Esophagus muscularis mucosa (tissue), 4 donors: Measurements from ENCODE around the gene SMOC1. TPM values are rescaled to one million over a fixed set of nuclear protein-coding genes. Genes with fewer than 3 reads are reported as not detected.

Source experiments
- DNase-seq: peaks from one replicate; pipeline ENCODE4 v3.0.0-alpha.2; 2017; ENCODE audit errors: extremely low spot score
- H3K27ac ChIP-seq, 4 donors: fragments of 200-600 bp; sonication (generic); replicated peaks in 1 of 4; 1 replicate in 3 of 4; 2 replicates in 1 of 4; pipeline ENCODE4 v1.5.1; 2016 to 2019; ENCODE audit warnings: mild to moderate bottlenecking in 1 of 4
- H3K27me3 ChIP-seq, 4 donors: fragments of 200-600 bp; sonication (generic); one replicate each; pipeline versions ENCODE4 v1.5.1 to v1.6.0; 2016 to 2019
- H3K36me3 ChIP-seq, 4 donors: fragments of 200-600 bp; sonication (generic); one replicate each; pipeline ENCODE4 v1.5.1; 2016 to 2019
- H3K4me1 ChIP-seq, 4 donors: fragments of 200-600 bp; sonication (generic); one replicate each; pipeline ENCODE4 v1.5.1; 2016 to 2019
- H3K4me3 ChIP-seq, 4 donors: fragments of 200-600 bp; sonication (generic); 1 replicate in 2 of 4; 2 replicates in 2 of 4; pipeline ENCODE4 v1.5.1; 2016 to 2019; ENCODE audit warnings: mild to moderate bottlenecking in 4 of 4, moderate library complexity in 1 of 4
- H3K9me3 ChIP-seq, 4 donors: fragments of 200-600 bp; sonication (generic); 1 replicate in 3 of 4; 2 replicates in 1 of 4; pipeline ENCODE4 v1.5.1; 2016 to 2019
- EP300 ChIP-seq: sonication (generic); formaldehyde crosslinking; IDR thresholded peaks from one replicate; pipeline ENCODE4 v1.6.1; 2017; ENCODE audit warnings: antibody characterized with exemption
- POLR2A ChIP-seq: fragments of 450-650 bp; IDR thresholded peaks from one replicate; pipeline ENCODE4 v1.6.1; 2017; ENCODE audit warnings: antibody characterized with exemption, moderate library complexity, mild to moderate bottlenecking, low read depth
- POLR2AphosphoS5 ChIP-seq, 2 donors: sonication (generic); formaldehyde crosslinking; IDR thresholded peaks; one replicate each; pipeline ENCODE4 v1.6.1; 2017; ENCODE audit warnings: antibody characterized with exemption in 2 of 2
- WGBS: methylation state at CpG from one replicate; pipeline ENCODE4 v1.1.5; 2018; 5-methylcytosine and 5-hydroxymethylcytosine counted together
- intact Hi-C: fragments of 100-400 bp; cut with DNase I; formaldehyde crosslinking; loops from one replicate; pipeline ENCODE4 v1.15.1; 2023
- total RNA-seq, 4 donors: library from RNA; depleted of rRNA; stranded (reverse); fragments of >200 nt; gene quantifications; one replicate each; pipeline versions ENCODE4 v1.1.0 to v1.2.1, GENCODE V29; 2016
- TF ChIP-seq, protein P1 (sequence below), 3 experiments: fragments of 200-600 bp in 2 of 3; fragments of 450-650 bp in 1 of 3; sonication (generic) in 2 of 3; IDR thresholded peaks; one replicate each; pipeline ENCODE4 v1.5.1; 2017 to 2019; ENCODE audit warnings: antibody characterized with exemption in 3 of 3, mild to moderate bottlenecking in 2 of 3, moderate library complexity in 1 of 3

SMOC1 gene
- total RNA-seq, 4 donors from 2014 or later = under 0.01 to 1.8 (median 0.51) TPM

DNA sequence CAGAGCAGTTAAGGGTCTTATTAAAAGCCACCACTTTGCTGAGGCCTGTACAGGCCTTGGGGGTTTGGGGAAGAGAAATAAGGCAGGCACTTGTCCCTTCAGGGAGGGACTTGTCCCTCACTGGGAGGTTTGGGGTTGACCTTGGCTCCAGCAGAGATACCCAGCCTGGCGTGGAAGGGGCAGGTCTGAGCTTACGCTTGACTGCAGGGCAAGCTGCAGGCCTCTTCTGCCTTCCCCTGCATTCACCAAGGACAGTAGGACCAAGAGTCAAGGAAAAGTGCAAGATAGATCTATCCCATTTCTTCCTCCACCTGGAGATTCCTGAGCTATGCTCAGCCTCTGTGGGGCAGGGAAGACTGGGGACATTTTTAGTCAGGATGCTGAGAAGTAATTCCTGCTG is 154.3 kb downstream of the SMOC1 start:
- no peak overlapping the region for H3K27ac ChIP-seq

DNA sequence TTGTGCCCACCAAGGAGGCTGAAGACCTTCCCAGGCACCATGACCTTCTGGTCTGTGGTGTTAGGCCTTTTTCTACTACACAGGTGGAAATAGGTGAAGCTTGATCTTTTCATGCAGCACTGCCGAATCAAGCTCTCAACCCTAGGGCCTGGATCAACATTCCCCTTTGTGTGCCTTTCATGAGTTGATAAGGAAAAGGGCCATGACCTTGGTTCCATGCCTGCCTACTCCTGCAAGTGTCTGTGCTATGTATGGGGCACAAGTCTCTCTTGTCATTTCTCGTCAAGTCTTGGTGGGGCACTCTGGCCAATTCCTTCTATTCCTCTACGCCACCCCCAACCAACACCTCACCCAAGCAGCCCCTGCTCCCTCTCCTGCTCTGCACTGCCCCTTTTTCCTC is 155.0 kb downstream of the SMOC1 start:
- intact Hi-C loops = no loop called here
- 87% methylated on average over 3 of the region's 3 CpGs for WGBS
- H3K4me1 ChIP-seq = no peaks in the 10 kb centered on the region
- no peaks in the 10 kb centered on the region for H3K36me3 ChIP-seq
- H3K27me3 ChIP-seq = no peaks in the 10 kb centered on the region
- H3K27ac ChIP-seq = no peak overlapping the region
- TF ChIP-seq POLR2AphosphoS5 (IDR thresholded peaks at IDR 0.05) (no peak), EP300 (no peak), POLR2A (no peak)
- TF ChIP-seq, protein P1, sequence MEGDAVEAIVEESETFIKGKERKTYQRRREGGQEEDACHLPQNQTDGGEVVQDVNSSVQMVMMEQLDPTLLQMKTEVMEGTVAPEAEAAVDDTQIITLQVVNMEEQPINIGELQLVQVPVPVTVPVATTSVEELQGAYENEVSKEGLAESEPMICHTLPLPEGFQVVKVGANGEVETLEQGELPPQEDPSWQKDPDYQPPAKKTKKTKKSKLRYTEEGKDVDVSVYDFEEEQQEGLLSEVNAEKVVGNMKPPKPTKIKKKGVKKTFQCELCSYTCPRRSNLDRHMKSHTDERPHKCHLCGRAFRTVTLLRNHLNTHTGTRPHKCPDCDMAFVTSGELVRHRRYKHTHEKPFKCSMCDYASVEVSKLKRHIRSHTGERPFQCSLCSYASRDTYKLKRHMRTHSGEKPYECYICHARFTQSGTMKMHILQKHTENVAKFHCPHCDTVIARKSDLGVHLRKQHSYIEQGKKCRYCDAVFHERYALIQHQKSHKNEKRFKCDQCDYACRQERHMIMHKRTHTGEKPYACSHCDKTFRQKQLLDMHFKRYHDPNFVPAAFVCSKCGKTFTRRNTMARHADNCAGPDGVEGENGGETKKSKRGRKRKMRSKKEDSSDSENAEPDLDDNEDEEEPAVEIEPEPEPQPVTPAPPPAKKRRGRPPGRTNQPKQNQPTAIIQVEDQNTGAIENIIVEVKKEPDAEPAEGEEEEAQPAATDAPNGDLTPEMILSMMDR (IDR thresholded peaks at IDR 0.05) = no peak
- no peak for DNase-seq
- no peaks in the 10 kb centered on the region for H3K9me3 ChIP-seq
- H3K4me3 ChIP-seq = no peak overlapping the region

More for the DNA sequence above, 154.3 kb downstream of the SMOC1 start:
- Histone ChIP-seq H3K4me1 (no peaks in the 10 kb centered on the region), H3K27me3 (peaks cover 0 to 5% (median 0%) of the 10 kb centered on the region in 4 donors), H3K9me3 (no peaks in the 10 kb centered on the region), H3K4me3 (no peak overlapping the region), H3K36me3 (no peaks in the 10 kb centered on the region)
- intact Hi-C loops = no loop called here
- no peak for DNase-seq
- 95% methylated on average over 2 of the region's 2 CpGs for WGBS
- no peak for TF ChIP-seq POLR2A
- no peak for TF ChIP-seq EP300
- TF ChIP-seq POLR2AphosphoS5 (IDR thresholded peaks at IDR 0.05) = no peak
- TF ChIP-seq, protein P1 (IDR thresholded peaks at IDR 0.05) = no peak

DNA sequence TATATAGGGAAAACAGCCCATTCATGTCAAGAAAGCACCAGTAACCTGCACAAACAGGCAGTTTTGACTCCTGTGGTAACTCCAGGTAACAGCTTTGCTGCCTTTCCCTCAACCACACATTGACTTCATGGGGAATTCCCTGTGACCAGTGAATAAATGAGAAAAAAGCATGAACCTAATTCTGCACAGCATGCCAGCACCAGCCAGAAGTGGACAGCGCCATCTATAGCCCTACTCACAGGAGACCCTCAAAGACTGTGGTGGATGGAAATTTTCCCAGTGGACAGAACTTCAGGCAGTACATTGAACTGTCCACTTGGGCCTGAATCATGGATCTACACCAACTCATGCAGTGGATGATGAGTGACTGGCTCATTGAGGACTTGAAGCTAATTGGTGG is 157.4 kb downstream of the SMOC1 start:
- H3K4me3 ChIP-seq = no peak overlapping the region
- intact Hi-C loops = no loop called here
- 38% methylated on average over 1 of the region's 1 CpG for WGBS
- no peaks in the 10 kb centered on the region for H3K9me3 ChIP-seq
- H3K27me3 ChIP-seq = peaks cover 0 to 5% (median 0%) of the 10 kb centered on the region in 4 donors
- H3K36me3 ChIP-seq = no peaks in the 10 kb centered on the region
- no peak for DNase-seq
- H3K27ac ChIP-seq = no peak overlapping the region
- no peaks in the 10 kb centered on the region for H3K4me1 ChIP-seq
- TF ChIP-seq, protein P1 (IDR thresholded peaks at IDR 0.05) = no peak
- no peak for TF ChIP-seq POLR2AphosphoS5 (IDR thresholded peaks at IDR 0.05)

DNA sequence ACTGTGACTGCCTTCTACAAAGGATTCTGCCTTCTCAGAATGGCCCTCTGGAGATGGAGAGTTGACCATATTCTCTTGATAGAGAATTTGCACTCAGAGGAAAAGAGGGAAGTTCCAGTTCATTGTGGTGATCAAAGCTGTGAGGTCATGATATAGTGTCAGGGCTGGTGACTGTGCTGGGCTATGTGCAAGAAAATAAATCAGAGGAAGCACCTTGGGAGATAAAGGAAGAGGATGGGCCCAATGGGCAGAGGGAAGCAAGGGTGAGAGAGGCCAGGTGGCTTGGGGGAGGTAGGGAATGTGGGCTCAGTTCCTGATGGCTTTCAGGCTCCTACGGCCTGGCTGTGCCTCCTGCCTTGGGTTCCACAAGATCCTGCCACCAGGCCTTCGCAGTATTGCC is 163.8 kb downstream of the SMOC1 start:
- H3K9me3 ChIP-seq = no peaks in the 10 kb centered on the region
- no peak for DNase-seq
- H3K4me1 ChIP-seq = no peaks in the 10 kb centered on the region
- no peak overlapping the region for H3K27ac ChIP-seq
- H3K4me3 ChIP-seq = no peak overlapping the region
- H3K27me3 ChIP-seq = peaks cover 0 to 19% (median 0%) of the 10 kb centered on the region in 4 donors
- no peaks in the 10 kb centered on the region for H3K36me3 ChIP-seq
- intact Hi-C loops = no loop called here
- WGBS = 76% methylated on average over 2 of the region's 2 CpGs
- TF ChIP-seq, protein P1 (IDR thresholded peaks at IDR 0.05) = no peak
- TF ChIP-seq POLR2A = no peak
- TF ChIP-seq POLR2AphosphoS5 (IDR thresholded peaks at IDR 0.05) = no peak
- no peak for TF ChIP-seq EP300

DNA sequence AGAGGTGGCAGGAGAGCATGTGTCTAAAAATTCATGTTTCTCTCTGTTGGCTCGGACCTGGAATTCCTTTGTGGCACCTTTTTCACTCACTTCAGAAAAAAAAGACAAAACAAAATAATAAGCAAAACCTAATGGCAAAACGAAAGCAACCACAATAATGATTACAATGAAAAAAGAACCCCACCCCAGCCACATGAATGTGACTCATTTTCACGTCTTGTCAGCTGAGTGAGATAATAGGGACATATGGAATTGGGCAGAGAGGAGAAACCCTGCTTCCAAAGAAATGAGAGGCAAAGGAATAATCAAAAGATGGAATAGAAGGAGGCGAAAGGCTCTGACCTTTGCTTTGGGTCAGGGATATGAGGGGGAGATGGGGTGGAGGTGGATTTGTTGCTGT is 166.1 kb downstream of the SMOC1 start:
- WGBS = 71% methylated on average over 4 of the region's 4 CpGs
- Histone ChIP-seq H3K36me3 (no peaks in the 10 kb centered on the region), H3K9me3 (no peaks in the 10 kb centered on the region), H3K27ac (no peak overlapping the region), H3K4me3 (no peak overlapping the region), H3K27me3 (peaks cover 0 to 19% (median 0%) of the 10 kb centered on the region in 4 donors), H3K4me1 (no peaks in the 10 kb centered on the region)
- DNase-seq = no peak
- TF ChIP-seq POLR2A (no peak), POLR2AphosphoS5 (IDR thresholded peaks at IDR 0.05) (no peak), EP300 (no peak)
- intact Hi-C loops = no loop called here
